NCI-H2029 (cell line): ENCODE measurements around the gene RIT2.

Experiments
- DNase-seq: peaks from one replicate; lab custom pipeline; 2025; lab: John Stamatoyannopoulos, UW

The RIT2 gene

GRCh38 chr18:43115076-43115921, at the start of gene RIT2:
RIT2 (minus strand) TSS chr18:43115685.
- no peak for DNase-seq

- no peak for DNase-seq
Observed at GRCh38 chr18:43161528-43161927, 46.0 kb upstream of the RIT2 start.

GRCh38 chr18:43160509-43160908, 45.0 kb upstream of the RIT2 start:
- DNase-seq = no peak

- no peak for DNase-seq
Observed at GRCh38 chr18:43159926-43160325, 44.4 kb upstream of the RIT2 start.

GRCh38 chr18:43159086-43159770, 43.7 kb upstream of the RIT2 start:
- DNase-seq = no peak

- DNase-seq = no peak
Observed at GRCh38 chr18:43158381-43158780, 42.9 kb upstream of the RIT2 start.

GRCh38 chr18:43155842-43156241, 40.4 kb upstream of the RIT2 start:
- no peak for DNase-seq

- DNase-seq = no peak
Observed at GRCh38 chr18:43148231-43148630, 32.7 kb upstream of the RIT2 start.

- no peak for DNase-seq
Observed at GRCh38 chr18:43141208-43141607, 25.7 kb upstream of the RIT2 start.

- no peak for DNase-seq
Observed at GRCh38 chr18:43139288-43139946, 23.9 kb upstream of the RIT2 start.

GRCh38 chr18:43134876-43135275, 19.4 kb upstream of the RIT2 start:
- no peak for DNase-seq

- DNase-seq = no peak
Observed at GRCh38 chr18:43130716-43131260, 15.3 kb upstream of the RIT2 start.

GRCh38 chr18:43129946-43130524, 14.6 kb upstream of the RIT2 start:
- peak; percentile 6 for DNase-seq

- DNase-seq = no peak
Observed at GRCh38 chr18:43125471-43125870, 10.0 kb upstream of the RIT2 start.

GRCh38 chr18:43122955-43123354, 7.5 kb upstream of the RIT2 start:
- no peak for DNase-seq

- no peak for DNase-seq
Observed at GRCh38 chr18:43116699-43117294, 1.3 kb upstream of the RIT2 start.

- DNase-seq = no peak
Observed at GRCh38 chr18:43113220-43113895, 2.1 kb downstream of the RIT2 start.

GRCh38 chr18:43108882-43109281, 6.6 kb downstream of the RIT2 start:
- no peak for DNase-seq

- DNase-seq = no peak
Observed at GRCh38 chr18:43108469-43108868, 7.0 kb downstream of the RIT2 start.

- DNase-seq = no peak
Observed at GRCh38 chr18:43093646-43094045, 21.8 kb downstream of the RIT2 start.

GRCh38 chr18:43092539-43092938, 22.9 kb downstream of the RIT2 start:
- no peak for DNase-seq
